HUES64 (cell line): ENCODE results near the gene RGMB.

ENCODE experiments used
- H3K27ac ChIP-seq: 2 replicates; pipeline ENCODE4 v1.7.0; 2013; ENCODE audit warnings: low read depth, low read length, inconsistent platforms
- H3K27me3 ChIP-seq: 2 replicates; pipeline ENCODE4 v1.6.1; 2013; ENCODE audit warnings: mild to moderate bottlenecking, low read length; ENCODE audit not compliant: insufficient read depth
- H3K36me3 ChIP-seq: 2 replicates; pipeline ENCODE4 v1.6.1; 2013; ENCODE audit warnings: mild to moderate bottlenecking, low read length; ENCODE audit not compliant: insufficient read depth
- H3K4me1 ChIP-seq: 2 replicates; pipeline ENCODE4 v1.6.1; 2013; ENCODE audit warnings: mild to moderate bottlenecking, low read length, moderate library complexity; ENCODE audit not compliant: insufficient read depth
- H3K4me3 ChIP-seq: 2 replicates; pipeline ENCODE4 v1.5.1; 2013; ENCODE audit warnings: mild to moderate bottlenecking, low read length, moderate library complexity
- H3K9ac ChIP-seq: 2 replicates; pipeline ENCODE4 v1.6.1; 2013; ENCODE audit warnings: mild to moderate bottlenecking, low read depth, low read length
- H3K9me3 ChIP-seq: 2 replicates; pipeline ENCODE4 v1.6.1; 2013; ENCODE audit warnings: low read depth, low read length; ENCODE audit not compliant: insufficient read depth
- WGBS: fragments of 150-250, 120-280 bp; methylation state at CpG from one replicate; pipeline ENCODE4 v1.1.7; 2013; ENCODE audit warnings: missing lambda C conversion rate; 5-methylcytosine and 5-hydroxymethylcytosine counted together

The RGMB gene

GRCh38 chr5:98839469-98840383, 66.3 kb downstream of the RGMB start:
- whole genome bisulfite sequencing = 95% methylated on average over 42 of the region's 42 CpGs
- Histone ChIP-seq H3K4me3 (no peak overlapping the region), H3K27ac (no peak overlapping the region), H3K9ac (no peak overlapping the region), H3K4me1 (no peaks in the 10 kb centered on the region), H3K9me3 (peaks cover 18% of the 10 kb centered on the region), H3K27me3 (no peaks in the 10 kb centered on the region), H3K36me3 (no peaks in the 10 kb centered on the region)

DNA sequence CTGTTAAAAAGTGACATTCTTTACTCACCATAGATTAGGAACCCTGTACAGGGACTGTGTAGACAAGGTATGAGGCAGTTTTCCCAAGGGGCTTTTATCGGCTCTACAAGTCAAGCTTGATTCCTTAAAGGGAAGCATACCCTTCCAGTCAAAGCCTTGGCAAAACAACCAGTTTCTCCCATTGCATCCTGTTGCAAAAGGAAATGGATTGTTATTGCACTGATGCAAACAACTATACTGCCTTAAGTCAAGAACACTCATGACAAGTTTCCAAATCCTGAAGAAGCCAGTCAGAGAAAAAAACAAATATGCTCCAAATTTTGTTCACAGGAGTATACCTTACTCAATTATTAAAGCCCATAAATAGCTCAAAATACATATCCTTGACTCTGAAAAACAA, 67.5 kb downstream of the RGMB start:
- Histone ChIP-seq H3K4me3 (no peak overlapping the region), H3K27me3 (no peaks in the 10 kb centered on the region), H3K27ac (no peak overlapping the region), H3K36me3 (no peaks in the 10 kb centered on the region), H3K9me3 (peaks cover 28% of the 10 kb centered on the region), H3K9ac (no peak overlapping the region), H3K4me1 (no peaks in the 10 kb centered on the region)
- WGBS = 100% methylated on average over 1 of the region's 1 CpG

DNA sequence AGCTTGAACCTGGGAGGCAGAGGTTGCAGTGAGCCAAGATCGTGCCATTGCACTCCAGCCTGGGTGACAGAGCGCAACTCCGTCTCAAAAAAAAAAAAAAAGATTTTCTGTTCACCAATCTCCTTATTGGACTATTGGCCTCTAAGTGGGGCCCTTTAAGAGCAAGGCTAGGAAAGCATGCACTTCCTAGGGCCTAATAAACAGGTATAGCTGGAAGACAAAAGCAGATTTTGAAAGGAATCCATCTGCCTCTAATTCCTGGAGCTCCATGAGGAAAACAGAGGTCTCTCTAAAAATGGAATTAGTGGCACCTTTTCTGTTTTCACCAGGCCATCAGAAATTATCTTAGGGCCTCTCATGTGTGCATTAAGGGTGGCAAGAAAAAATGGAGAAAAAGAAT, 70.0 kb downstream of the RGMB start:
- Histone ChIP-seq H3K36me3 (no peaks in the 10 kb centered on the region), H3K9me3 (peaks cover 29% of the 10 kb centered on the region), H3K4me3 (no peak overlapping the region), H3K4me1 (no peaks in the 10 kb centered on the region), H3K27me3 (no peaks in the 10 kb centered on the region), H3K9ac (no peak overlapping the region), H3K27ac (no peak overlapping the region)
- 89% methylated on average over 3 of the region's 3 CpGs for WGBS

GRCh38 chr5:98844865-98845264, 71.4 kb downstream of the RGMB start:
- H3K4me3 ChIP-seq = no peak overlapping the region
- H3K27ac ChIP-seq = peak overlapping the region; percentile 6; the same call in 1 of the 2 replicates
- no peaks in the 10 kb centered on the region for H3K27me3 ChIP-seq
- WGBS = 95% methylated on average over 6 of the region's 6 CpGs
- H3K9ac ChIP-seq = no peak overlapping the region
- H3K9me3 ChIP-seq = peaks cover 29% of the 10 kb centered on the region
- H3K4me1 ChIP-seq = no peaks in the 10 kb centered on the region
- H3K36me3 ChIP-seq = no peaks in the 10 kb centered on the region

- Histone ChIP-seq H3K9me3 (peaks cover 29% of the 10 kb centered on the region), H3K4me3 (no peak overlapping the region), H3K27me3 (no peaks in the 10 kb centered on the region), H3K27ac (no peak overlapping the region), H3K36me3 (no peaks in the 10 kb centered on the region), H3K4me1 (no peaks in the 10 kb centered on the region), H3K9ac (no peak overlapping the region)
- 96% methylated on average over 8 of the region's 8 CpGs for WGBS
Observed at GRCh38 chr5:98845878-98846277, 72.4 kb downstream of the RGMB start.
